IPS DF 19.7 (cell line): ENCODE data around the gene KAT6B.
A peak's percentile ranks its signal among the peaks of the same experiment; 100 is the strongest.

Experiments used
- DNase-seq: peaks from one replicate; pipeline ENCODE4 v3.0.0-alpha.2; 2013; ENCODE audit warnings: low read depth, low spot score

KAT6B gene

DNA sequence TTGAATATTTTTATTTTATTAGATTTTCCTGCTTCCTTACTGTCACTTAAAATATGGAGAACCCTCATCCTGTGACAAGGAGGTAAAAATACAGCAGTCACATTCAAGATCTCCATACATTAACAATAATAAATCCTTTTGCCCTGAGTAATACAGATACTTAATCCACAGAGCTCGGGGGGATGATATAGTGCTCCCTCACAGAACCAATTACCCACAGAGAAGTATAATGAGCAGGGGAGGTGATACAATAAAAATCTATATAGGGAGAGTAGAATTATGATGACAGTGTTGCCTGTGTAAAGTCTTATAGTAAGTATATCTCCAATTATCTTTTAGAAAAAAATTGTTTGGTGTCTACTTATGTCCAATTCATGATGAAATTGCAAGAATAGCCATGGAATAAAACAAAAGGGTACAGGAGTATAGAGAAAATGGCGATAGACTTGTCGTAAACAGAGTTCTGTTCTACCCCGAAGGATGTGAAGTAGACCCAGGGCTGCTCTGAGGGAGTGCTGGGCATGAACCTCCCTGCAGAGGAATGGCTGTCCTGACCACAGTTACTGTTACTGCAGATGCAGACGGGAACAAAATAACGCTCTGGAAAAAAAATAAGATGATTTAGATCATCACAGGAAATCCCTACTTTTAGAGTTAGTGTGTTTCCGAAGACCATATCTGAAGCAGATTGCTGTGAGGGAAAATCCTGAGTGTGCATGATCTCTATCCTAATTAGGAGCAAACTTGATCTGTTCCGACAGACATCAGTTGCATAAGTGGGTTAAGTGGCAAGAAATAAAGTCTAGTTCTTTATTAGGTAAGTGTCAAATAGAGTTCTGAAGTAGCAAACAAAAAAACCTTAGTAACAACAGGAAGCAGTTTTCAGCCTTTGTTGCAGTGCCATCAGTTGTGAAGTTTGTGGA lies 123.7 kb downstream of the KAT6B start:
- DNase-seq: no peak

DNA sequence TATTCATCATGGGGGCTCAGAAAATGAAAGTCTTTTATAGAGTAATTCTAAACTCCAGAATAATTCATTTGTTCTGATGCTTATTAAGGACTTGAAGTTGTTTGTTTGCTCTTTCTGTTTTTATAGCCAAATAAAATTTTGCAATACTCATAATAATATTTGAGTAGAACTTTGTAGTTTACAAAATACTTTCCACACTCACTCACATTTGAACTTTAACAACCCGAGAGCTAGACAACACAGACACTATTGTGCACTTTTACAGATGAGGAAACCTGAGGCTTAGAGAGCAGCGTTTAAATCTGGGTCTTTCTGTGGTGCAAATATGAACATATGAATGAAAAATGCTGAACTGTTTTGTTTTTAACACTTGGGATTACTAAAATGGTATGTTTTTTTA lies 126.8 kb downstream of the KAT6B start:
- DNase-seq: no peak

DNA sequence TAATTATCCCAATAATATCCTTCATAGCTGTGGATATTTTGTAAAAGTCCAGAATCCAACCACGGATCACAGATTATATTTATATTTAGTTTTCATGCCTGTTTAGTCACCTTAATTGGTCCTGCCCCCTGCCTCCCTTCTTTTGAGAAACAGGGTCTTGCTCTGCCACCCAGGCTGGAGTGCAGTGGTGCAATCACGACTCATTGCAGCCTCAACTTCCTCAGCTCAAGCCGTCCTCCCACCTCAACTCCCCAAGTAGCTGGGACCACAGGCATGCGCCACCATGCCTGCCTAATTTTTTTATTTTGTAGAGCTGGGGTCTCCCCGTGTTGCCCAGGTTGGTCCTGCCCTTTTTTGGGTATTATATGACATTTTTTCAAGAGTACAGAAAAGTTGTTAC lies 129.4 kb downstream of the KAT6B start:
- DNase-seq: no peak

DNA sequence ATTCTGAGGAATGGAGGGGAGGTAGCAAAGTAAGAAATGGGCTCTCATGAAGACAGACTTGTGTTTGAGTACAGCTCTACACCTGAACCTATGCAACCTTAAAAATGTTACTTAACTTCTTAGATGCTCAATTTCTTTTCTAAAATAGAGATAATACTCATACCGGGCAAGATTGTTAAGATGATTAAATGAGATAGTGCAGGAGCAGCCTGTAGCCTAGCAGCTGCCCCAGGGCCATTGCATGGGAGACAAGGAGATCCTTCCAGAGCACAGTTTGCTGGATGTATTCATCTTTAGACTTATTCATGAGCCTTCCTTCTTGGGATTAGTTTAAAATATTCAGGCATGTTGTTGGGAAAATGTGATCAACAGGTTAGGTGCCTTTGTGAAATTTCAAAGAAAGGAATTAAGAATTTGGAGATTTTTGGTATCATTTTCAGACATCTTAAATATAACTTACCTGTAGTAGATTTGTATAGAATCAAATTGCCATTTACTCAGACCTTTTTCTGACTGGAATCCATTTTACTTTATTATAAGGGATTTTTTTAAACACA lies 130.2 kb downstream of the KAT6B start:
- no peak for DNase-seq

DNA sequence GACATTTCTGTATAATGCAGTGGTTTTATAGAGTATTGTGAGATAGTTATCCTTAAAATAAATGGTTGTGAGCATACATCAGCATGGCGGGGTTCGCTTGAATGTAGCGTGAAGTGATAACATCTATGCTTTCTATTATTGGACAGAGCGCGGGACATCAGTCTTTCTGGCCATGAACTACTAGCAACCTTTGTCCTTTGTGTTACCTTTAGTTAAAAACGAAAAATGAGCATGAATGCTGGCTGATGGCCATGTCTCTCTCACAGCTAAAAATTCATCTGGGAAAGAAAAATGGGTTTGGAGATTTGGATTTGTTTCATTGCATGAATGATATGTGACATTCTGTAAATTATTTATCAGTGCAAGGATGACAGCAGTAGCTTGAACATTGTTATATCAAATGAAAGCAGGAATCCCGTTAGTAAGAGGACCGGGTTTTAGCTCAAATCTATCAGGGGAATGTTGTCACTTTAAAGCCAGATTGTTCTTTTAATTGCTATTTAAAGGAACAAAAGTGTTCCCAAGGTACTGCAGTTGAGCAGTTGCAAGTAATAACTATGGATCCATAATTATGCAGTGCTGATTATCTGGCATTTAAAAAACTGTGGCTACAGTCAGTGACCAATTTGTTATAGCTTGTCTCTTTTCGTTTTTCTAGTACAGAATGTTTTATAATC lies 131.0 kb downstream of the KAT6B start:
- no peak for DNase-seq

DNA sequence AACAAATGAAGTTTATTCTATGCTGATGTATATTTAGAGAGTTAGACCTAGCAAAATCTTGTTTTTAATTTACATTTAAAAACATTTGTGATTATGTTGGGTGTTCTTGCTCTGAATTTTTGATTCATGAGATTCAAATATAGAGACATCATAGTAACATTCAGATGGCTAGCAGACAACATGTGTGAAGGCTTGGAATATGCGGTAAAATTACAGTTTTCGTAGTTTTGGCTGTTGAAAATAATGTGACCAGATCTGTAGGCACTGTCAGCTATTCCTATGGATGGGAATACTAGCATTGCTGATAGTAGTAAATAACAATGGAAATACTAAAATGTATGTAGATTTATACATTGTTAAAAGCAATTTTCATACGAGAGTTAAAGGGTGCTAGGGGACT lies 131.9 kb downstream of the KAT6B start:
- no peak for DNase-seq

DNA sequence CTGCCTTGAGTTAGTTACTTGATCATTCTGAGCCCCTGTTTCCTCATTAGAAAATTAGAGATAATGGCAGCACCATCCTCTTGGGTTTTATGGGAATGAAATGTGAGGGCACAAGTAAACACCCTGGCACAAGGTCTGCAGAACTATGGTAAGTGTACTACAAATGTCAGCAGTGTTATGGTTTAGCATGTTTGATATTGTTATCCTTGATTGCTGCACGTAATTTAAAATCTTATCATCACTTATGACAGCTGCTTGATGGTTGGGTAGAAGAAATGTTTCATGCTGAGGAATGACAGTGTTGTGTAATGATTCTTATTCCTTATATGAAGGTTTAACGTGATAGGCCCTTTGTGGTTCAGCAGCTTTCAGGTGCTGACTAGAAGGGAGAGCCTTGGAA lies 134.3 kb downstream of the KAT6B start:
- no peak for DNase-seq

DNA sequence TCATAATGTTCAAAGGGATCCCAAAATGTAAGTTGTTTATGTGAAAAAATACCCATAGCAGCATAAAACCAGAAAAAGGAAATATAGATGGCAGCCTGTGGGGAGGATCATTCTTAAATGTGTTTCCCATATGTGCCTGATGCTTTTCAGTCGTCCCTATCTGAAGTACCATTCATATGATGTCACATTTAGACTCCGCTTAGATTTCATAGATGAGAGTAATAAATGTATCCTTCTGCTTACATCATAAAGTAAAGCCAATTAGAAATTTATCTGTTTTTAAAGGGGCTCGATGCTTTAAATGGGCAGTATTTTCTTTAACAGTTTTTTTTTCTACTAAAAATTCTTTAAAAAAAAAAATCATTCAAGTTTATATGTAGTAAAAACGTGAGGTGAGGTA lies 136.1 kb downstream of the KAT6B start:
- no peak for DNase-seq

DNA sequence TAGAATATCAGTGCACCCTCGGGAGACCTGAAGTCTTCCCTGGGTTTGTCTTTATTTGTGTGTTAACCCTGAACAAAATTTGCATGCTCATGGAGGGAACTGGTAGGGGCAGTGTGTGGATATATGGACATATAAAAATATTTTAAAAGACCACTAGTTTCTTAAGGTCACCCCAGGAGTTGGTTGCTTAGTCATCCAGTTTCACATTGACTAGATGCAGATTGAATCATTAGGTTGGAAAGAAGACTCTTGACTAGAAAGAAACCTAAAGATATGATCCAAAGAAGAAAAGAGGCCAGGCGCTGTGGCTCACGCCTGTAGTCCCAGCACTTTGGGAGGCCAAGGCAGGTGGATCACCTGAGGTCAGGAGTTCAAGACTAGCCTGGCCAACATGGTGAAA lies 137.1 kb downstream of the KAT6B start:
- DNase-seq: no peak

DNA sequence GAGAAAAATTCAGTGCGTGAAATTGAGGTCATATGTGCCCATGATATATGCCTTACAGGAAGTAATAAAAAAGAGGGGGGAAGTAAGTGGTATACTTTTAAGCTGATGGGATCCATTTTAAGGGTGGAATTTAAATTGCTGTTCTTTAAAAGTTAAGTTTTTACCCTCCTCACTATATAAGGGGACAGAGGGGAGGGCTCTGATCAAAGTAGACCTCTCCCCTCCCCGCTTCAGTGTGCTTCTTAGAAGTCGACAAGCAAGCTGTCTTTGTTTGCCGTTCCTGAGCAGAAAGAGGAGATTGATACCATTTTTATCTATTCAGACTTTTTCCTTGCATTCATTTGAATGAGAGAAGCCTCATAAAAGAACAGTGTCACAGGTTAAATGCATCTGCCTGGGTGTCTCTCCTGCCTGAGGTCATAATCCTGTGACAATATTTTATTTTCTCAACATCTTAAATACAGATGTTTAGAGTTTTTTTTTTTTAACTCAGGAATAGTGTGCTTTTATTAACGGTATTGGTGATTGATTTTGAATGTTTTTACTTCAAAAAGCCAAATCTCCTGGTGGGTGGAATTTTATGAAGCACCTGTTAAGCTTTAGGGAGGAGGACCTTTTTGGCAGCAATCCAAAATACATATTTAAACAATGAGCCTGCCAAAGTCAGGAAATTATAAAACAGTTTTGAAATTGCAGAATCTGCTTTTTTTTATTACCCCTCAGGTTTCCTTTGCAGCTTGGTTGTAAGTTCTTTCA lies 141.7 kb downstream of the KAT6B start:
- no peak for DNase-seq

DNA sequence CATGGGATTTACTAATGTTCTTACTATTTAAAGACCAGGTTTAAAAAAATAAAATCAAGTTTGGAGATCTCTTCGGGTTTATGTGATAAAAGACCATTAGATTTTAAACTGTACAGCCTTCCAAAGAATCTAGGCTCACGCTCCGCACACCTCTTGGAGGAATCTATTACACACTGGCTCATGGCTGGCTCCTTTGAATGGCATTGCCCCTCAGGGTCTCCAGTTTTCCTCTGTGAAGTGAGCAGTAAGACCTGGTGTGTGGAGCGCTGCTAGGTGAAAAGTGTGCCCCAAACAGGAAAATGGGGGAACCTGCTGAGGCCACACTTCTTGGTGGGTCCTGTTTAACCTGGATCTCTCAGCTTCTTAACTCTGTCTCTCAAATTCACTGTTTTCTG lies 142.3 kb downstream of the KAT6B start:
- no peak for DNase-seq

DNA sequence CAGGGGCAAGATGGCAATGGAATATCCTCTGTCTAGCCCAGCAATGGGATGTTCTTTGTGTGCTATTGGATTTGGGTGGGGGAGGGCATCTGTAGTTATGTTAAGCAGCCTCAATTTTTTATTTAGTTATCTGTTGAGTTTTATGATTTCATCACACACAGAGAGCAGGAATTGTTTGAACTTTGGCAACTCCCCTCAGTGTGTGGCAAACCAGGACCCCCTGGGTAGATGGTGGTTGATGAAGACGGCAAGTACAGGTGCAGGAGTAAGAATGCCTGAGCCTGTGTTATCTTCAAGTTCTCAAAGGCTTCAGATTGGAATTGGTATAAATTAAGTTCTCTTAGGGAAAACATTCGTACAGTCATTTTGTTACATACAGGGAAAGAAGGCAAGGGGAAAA lies 142.7 kb downstream of the KAT6B start:
- no peak for DNase-seq

DNA sequence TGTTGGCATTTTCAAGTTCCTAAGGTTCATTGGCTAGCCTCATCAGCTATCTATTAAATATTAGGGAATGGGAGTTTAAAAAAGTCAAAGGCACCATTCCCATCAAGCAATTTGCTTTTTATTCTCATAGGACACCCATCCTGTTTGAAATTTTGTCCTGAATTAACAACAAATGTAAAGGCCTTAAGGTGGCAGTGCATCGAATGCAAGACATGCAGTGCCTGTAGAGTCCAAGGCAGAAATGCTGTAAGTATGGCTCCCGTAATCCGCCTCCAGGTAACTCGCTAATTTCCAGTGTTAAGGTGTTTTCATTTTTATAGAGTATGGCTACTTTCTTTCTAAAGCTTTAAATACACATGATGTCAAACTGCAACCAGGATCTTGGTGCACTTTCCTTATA lies 143.1 kb downstream of the KAT6B start:
- no peak for DNase-seq

DNA sequence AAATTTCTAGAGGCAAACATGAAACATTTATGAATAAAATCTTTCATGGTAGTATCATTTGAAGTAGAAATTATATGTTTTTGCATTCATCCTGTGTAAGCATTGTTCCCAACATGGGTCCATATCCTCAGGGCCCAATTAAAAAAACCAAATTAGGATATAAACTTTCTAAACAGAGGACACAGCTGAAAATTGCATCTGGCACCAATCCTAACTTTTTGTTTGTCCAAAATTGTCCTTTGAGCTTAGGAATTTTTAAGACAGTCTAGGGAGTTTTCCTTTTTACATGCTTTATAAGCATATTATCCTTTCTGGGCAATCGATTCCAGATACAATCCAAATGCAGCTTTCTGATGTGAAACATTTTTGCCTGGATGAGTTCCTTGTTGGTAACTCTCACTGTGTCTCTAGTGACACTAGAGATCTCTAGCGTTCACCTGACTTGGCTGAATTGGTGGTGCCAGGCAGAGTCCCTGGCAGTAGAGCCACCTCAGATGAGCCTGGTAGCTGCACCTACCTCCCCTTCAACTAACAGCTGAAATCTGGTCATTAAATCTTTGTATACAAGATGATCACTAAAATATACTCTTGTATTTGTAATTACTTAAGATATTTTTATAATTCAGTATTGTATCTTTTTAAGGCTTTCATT lies 147.5 kb downstream of the KAT6B start:
- no peak for DNase-seq

DNA sequence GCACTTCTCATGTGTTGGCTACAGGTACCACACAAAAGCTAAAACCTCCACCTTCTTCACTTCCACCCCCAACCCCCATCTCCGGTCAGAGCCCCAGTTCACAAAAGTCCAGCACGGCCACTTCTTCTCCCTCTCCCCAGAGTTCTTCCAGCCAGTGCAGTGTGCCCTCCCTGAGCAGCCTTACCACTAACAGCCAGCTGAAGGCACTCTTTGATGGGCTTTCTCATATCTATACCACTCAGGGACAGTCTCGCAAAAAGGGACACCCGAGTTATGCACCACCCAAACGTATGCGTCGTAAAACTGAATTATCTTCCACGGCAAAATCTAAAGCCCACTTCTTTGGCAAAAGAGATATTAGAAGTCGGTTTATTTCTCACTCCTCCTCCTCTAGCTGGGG lies 149.4 kb downstream of the KAT6B start:
- no peak for DNase-seq

DNA sequence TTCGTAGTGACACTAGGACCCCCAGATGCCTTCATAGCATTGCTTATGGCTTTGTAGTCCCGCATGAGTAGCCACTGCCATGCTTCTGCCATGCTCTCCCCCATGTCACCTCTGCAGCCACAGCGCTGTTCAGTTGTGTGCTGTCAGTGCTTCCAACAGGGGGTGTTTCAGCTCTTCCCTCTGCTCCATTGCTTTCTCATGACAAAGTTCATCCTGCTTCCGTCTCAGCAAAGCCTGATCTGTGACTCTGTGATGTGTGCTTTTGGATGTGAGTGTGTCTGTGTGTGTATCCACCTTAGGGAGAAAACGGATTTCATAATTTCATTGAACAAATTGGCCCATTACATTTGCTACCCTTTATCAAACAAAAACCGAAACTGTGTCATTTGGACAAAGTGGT lies 150.2 kb downstream of the KAT6B start:
- DNase-seq: peak; percentile 5

DNA sequence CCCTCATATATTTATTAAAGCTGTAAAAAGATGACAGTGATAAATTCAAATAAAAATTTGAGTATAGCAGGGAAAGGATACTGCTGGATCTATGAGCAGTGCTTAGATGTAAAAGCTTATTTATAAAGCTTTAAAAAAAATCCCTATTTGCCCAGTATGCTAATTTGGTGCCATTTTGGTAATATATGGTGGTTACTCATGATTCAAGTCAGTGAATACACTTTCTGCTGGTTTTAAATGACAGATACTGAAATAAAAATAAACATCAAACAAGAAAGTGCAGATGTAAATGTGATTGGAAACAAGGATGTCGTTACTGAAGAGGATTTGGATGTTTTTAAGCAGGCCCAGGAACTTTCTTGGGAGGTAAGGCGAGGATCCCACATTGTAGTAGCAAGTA lies 150.7 kb downstream of the KAT6B start:
- DNase-seq: no peak

DNA sequence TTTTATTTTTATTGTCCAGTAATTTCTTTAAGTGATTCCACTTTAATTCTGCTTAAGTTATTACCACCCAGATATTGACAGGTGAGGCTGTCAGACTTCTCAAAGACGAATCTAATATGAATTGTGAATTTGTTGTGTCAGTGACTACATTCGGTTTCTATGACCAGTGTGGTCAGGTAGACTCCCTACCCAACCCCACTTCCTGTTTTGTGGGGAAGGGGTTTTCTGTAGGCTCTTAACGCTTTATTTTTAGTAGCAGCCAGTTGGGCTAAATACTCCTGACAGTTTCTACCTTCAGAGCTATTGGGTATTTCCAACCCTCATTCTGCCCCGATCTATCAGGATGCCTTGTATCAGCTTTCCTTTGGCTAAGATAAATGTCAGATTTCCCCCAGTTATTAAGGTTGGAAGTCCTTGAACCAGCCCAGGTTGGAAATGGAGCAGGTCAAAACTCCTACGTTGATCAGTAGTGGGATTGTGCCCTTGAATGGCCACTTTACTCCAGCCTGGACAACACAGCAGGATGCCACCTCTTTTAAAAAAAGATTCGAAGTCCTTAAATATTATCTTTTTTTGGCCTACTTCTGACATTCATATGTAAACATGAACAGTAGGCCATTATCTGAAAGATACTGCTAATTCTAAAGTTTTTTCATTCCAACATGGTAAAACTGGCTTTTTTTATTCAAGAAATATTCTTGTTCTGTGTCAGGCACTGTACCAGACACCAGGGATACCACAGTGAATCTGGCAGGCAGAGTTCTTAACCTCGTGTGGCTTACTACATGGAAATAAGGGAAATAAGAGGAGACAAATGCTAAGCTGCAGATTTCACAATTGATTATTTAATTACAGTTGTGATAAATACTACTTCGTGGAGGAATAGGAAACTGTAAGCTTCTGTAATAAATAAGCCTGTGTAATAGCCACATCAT lies 151.8 kb downstream of the KAT6B start:
- DNase-seq: no peak

DNA sequence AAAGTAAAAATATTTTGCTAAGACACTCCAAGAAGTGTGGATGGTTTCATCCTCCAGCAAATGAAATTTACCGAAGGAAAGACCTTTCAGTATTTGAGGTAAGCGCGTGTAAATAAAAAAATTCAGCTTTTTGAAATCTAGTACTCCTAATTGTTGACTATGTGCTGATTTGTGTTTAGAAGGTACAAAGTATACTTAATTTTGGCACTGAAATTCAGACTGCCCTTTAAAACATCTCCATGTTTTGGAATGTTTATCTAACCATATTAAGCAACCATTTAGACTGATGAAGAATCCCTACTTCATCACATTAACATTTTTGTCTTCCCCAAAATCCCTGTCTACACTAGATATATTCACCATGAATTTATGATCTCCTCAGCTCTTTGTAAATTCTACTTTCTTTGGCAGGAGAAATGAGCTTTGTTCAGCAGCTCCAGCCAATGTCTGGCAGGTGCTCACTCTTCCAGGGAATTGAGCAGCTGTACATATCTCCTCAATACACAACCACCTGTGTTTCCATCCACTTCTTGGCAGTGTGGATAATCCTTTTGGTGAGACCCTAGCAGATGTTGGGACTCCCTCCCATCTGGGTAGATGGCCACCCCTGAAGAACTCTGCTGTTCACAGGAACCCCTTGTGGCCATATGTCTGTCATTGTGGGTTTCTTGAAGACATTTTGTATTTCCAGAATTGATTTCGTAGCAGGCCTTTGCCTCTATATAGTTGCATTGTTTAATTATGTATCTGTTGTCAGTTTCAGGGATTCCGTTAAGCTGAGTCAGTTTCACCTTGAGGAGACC lies 155.6 kb downstream of the KAT6B start:
- no peak for DNase-seq

DNA sequence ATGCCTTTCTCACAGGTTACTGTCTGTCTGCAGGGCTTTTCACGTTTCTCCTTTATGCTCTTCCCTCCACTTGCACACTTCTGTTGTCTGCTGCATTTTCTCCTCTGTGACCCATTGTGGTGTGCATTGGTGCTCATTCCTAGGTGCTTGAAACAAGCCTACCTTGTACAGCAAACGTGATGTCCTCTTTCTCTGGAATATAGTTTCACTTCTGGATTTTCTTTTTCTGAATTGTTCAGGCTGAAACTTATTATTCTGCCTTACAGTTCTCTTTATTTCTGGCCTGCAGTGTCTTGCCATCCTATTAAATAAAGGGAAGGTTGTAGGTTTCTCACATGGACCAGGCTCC lies 156.2 kb downstream of the KAT6B start:
- no peak for DNase-seq
